WI38 (cell line): ENCODE results near the gene ADGRG6.
"Not testable (repeated sequence)": the region's sequence is repeated elsewhere in the genome, so short reads cannot be mapped to it uniquely, and the experiment has no call there.

Experiments
- H3K4me3 ChIP-seq: 2 replicates; pipeline ENCODE4 v1.5.1; 2011; ENCODE audit warnings: low read depth, mild to moderate bottlenecking, control low read depth, low read length
- CTCF ChIP-seq: IDR thresholded peaks from 2 replicates; pipeline ENCODE4 v1.5.1; 2012; ENCODE audit warnings: low read depth, mild to moderate bottlenecking, control low read depth, low read length

The ADGRG6 gene

GRCh38 chr6:142416179-142416578 is 114.4 kb downstream of the ADGRG6 start:
- no peak for TF ChIP-seq CTCF
- H3K4me3 ChIP-seq, result no peak overlapping the region

DNA sequence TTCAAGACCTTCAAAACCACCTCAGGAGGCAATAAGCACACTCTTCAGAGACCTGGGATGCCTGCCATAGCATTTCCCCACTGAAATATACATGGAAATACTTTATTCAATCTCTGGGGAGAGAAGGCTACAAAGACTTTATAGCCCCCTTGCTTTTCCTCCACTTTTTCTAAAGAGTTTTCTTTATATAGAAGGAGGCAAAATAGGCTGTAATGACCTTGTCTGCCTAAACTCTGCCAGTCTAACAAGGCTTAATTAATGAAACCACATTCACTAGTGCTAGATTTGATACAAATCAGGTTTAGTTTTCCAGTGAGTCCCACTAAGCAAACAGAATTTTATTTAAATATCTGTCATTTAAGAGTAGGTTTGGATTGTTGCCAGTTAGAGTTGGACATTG is 114.9 kb downstream of the ADGRG6 start:
- H3K4me3 ChIP-seq, result no peak overlapping the region
- no peak for TF ChIP-seq CTCF

GRCh38 chr6:142417331-142417750 is 115.5 kb downstream of the ADGRG6 start:
- no peak overlapping the region for H3K4me3 ChIP-seq
- TF ChIP-seq CTCF, result no peak

GRCh38 chr6:142419071-142419470 is 117.3 kb downstream of the ADGRG6 start:
- H3K4me3 ChIP-seq, result no peak overlapping the region
- no peak for TF ChIP-seq CTCF

GRCh38 chr6:142420802-142421201 is 119.0 kb downstream of the ADGRG6 start:
- no peak overlapping the region for H3K4me3 ChIP-seq
- TF ChIP-seq CTCF, result no peak

DNA sequence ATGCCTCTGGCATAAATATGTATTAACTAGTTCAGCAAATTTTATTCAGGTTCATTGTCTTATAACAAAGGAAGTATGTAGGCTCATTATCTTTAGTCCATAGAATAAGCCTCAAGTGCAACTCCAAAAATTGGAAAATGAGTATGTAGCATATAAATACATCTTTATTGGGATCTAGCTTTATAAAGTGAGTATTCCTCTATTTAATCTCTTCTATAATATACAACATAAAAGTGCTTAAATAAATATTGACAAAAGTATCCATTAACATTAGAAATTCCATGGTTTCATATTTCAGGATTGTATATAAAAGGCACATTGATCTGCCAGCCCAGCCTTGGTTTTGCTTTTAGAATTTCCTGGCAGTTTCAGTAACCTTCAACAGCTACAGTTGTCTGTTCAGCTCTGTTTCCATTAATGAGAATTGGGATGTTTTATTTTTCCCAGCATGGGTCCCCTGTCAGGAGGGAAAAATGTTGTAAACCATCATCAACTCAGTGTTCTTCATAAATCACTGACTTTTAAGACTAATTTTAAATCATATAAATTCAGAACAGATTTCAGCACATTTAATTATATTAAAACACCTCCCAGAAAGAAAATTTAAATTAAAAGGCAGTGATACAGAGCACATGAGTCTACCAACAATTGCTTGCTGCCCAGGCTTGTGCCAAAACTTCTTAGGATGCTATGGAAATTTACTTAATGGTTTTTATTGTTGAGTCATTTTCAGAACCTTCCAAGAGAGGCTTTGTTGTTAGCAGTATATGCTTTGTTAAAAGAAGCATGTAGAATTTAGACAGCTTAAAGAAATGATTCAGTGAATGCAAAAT is 119.7 kb downstream of the ADGRG6 start:
- no peak overlapping the region for H3K4me3 ChIP-seq
- no peak for TF ChIP-seq CTCF

DNA sequence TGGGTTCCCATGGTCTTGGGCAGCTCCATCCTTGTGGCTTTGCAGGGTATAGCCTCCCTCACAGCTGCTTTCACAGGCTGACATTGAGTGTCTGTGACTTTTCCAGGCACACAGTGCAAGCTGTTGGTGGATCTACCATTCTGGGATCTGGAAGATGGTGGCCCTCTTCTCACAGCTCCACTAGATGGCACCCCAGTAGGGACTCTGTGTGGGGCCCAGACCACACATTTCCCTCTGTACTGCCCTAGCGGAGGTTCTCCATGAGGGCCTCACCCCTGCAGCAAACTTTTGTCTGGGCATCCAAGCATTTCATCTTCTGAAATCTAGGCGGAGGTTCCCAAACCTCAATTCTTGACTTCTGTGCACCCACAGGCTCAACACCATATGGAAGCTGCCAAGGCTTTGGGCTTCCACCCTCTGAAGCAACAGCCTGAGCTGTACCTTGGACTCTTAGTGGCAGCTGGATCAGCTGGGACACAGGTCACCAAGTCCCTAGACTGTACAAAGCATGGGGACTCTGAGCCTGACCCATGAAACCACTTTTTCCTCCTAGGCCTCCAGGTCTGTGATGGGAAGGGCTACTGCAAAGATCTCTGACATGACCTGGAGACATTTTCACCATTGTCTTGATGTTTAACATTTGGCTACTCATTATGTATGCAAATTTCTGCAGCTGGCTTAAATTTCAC is 124.8 kb downstream of the ADGRG6 start:
- H3K4me3 ChIP-seq, result not testable (repeated sequence)

- not testable (repeated sequence) for H3K4me3 ChIP-seq
Observed at GRCh38 chr6:142428468-142428867, 126.7 kb downstream of the ADGRG6 start.
